ENCODE data around the gene NUTM1.
"Not testable (repeated sequence)": the region's sequence is repeated elsewhere in the genome, so short reads cannot be mapped to it uniquely, and the experiment has no call there.

The NUTM1 gene

DNA sequence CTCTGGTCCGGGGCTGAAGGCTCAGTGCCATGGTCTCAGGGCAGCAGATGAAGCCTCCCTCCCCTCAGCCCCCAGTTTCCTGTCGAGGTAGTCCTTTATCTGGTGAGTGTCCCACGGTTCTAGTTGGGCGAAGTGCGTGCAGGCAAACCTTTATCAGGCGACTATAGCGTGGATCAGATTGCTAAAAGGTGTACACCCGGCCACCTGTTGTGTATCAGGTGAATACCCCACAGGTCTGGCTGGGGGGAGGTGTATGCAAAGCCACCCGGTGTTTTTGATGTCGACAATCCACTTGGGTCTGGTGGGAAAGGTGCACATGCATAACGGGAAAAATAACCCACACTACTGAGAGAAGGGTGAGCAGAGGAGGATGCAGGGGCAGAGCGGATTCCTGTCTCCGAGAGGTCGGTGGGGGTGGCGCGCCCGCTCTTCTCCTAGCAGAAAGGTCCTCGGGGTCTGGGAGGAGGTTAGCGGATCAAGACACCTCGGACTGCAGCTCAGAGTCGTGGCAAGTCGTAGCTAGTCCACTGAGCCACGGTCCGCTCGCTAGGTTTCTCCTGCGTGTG lies 6.0 kb upstream of the NUTM1 start:
- no peak for DNase-seq

DNA sequence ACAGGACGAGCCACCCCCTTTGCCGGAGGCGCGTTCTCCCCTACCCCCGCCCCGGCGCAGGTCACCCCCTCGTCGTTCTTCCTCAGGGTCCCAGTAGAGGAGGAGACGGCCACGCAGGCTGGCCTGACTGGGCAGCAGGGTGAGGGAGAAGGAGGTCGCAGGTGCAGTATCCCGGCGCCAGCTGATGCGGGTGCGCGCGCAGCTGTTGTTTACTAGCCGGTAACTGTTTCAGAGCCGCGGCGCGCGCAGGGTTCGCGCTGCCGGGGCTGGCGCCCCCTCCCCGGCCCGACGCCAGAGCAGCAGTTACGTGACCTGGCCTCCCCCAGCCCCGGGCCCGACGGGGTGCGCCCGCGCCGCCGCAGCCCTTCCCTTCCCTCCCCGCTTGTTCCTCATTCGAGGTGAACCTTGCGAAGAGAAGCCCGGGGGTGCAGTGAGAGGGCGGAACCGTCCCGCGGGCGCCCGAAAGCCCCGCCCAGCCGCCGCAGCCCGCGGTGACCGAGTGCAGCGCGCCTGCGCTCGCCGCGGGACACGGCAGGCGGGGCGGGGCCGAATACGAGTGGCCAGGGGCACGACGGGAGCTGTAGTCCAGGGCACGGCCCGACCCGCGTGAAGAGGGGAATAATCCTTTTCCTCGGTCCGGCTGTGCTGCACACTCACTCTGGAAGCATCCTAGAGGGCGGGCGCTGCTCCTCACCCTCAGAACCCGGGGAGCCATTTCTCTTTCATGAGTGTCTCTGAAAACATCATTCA lies 5.4 kb upstream of the NUTM1 start, which contains the start of gene SLC12A6:
Gene SLC12A6 (minus strand): TSS at position 225 of the 750 bp plus-strand sequence. CDS start 1,101 bp downstream, outside the sequence.
- DNase-seq: peak; percentile 93

DNA sequence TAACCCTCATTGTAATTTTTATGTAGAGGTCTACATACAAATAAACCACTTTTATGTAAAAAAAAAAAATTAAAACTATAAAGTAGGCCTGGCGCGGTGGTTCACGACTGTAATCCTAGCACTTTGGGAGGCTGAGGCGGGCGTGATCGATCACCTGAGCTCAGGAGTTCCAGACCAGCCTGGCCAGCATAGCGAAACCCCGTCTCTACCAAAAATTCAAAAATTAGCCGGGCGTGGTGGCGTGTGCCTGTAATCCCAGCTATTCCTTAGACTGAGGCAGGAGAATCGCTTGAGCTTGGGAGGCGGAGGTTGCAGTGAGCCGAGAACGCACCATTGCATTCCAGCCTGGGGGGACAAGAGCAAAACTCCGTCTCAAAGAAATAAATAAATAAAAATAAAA lies 4.8 kb upstream of the NUTM1 start:
- no peak for DNase-seq

DNA sequence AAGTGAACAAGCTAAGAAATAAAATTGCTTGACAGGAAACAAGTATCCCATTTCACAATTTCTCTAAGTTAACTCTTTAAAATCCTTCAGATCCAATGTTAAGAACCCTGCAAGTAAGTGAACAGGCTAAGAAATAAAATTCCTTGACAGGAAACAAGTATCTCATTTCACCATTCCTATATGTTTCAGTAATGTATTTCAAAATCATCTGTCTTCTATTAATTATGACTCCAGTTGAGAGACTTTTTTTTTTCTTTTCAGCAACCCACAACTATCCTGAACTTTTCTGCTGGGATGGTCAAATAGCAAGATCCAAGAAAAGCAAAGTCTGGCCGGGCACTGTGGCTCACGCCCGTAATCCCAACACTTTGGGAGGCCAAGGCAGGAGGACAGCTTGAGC lies 3.2 kb upstream of the NUTM1 start:
- no peak for DNase-seq

DNA sequence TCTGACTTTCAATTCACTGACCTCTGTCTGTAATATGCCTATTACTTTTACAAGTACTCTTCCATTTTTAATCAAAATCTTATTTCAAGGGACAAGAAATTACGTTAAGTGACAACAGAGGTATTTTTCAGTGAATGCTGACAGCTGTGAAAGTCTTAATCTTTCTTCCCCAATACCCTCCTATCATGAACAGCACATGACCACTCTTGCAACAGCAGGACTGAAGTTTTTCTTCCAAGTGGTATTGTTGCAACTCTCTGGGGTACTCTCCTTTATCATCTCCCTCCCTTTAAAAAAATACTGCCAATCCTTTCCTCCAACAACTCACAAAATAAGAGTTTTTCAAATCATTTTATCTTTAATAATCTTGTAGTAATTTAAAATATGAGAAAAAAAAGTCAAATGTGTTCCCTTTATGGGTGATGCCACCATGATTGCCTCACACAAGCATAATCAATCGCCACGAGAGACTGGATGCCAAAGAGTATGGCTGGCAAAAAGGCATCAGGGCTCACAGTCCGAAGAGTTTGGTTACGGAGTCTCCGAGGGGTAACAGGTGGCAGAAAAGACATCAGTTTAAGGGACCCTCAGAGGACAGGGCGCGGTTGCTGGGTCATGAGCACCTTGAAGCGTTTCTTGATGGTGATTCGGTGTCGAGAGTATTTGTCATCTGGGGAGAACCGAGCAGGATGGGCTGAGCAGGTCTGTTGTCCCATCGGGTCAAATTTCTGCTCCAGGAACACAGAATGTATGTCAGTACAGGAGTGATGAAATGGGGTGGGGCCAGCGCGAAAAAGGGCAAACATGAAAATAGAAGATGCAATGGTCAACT lies 1.5 kb upstream of the NUTM1 start:
- no peak for DNase-seq

DNA sequence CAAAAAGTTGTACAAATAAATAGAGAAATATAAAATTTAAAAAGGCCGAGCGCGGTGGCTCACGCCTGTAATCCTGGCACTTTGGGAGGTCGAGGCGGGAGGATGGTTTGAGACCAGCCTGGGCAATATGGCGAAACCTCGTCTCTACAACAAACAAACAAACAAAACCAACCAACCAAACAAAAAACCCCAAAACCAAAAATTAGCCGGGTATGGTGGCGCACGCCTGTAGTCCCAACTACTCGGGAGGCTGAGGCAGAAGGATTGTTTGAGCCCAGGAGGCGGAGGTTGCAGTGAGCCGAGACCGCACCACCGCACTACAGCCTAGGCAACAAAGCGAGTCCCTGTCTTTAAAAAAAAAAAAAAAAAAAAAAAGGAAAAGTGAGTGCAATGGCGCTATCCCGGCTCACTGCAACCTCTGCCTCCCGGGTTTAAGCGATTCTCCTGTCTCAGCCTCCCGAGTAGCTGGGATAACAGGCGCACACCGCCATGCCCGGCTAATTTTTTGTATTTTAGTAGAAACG lies 840 bp upstream of the NUTM1 start:
- DNase-seq: not testable (repeated sequence)

DNA sequence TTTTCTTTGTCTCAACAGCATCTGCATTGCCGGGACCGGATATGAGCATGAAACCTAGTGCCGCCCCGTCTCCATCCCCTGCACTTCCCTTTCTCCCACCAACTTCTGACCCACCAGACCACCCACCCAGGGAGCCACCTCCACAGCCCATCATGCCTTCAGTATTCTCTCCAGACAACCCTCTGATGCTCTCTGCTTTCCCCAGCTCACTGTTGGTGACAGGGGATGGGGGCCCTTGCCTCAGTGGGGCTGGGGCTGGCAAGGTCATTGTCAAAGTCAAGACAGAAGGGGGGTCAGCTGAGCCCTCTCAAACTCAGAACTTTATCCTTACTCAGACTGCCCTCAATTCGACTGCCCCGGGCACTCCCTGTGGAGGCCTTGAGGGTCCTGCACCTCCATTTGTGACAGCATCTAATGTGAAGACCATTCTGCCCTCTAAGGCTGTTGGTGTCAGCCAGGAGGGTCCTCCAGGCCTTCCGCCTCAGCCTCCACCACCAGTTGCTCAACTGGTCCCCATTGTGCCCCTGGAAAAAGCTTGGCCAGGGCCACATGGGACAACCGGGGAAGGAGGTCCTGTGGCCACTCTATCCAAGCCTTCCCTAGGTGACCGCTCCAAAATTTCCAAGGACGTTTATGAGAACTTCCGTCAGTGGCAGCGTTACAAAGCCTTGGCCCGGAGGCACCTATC lies 5.0 kb downstream of the NUTM1 start:
- no peak for DNase-seq

DNA sequence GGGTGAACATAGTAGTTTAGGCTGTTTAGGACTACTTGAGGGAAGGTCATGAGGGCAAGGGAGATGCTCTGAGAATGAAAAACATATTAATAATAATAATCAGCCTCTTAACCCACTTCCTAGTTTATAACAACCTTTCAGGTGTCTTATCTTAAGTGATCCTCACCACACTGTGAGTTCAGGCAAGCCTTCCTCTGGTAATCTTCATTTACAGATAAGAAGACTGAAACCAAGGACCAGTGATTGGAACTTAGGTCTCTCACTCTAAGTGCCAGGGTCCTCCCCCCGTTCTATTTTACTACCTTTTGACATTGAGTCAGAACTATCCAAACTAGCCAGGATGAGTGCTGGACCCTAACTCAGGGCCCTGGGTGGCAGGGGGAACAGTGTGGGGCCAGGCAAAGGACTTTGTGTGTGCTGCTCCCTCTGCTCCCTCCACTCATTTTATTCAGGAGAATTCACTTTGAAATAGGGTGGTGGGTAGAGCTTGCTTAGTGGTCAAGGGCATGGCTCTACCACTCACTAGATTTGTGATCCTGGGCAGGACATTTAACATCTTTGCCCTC lies 5.7 kb downstream of the NUTM1 start:
- DNase-seq: no peak

DNA sequence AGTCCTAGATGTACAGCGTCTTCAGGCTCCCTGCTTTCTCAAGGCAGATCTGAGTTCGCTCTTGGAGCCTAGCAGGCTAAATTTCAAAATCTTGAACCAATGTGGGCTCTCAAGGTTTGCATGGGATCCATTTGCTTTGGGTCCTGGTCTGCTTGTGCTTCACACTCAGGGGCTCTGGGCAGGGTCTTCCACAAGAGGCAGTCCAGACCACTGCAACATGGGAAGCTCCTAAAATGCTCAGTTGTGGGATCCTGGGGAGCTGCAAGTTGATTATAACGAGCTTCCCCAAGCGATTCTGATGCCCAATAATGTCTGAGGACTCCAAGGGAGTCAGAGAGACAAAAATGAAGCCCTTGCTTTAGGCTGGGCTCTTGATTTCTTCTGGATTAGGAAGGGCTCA lies 6.7 kb downstream of the NUTM1 start:
- no peak for DNase-seq

DNA sequence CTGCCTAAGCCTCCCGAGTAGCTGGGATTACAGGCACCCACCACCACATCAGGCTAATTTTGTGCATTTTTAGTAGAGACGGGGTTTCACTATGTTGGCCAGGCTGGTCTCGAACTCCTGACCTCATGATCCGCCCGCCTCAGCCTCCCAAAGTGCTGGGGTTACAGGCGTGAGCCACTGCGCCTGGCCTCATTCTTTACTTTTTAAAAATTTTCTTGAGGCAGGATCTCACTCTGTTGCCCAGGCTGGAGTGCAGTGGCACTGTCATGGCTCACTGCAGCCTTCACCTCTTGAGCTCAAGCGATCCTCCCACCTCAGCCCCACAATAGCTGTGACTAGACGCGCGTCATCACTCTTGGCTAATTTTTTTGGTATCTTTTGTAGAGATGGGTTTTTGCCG lies 9.9 kb downstream of the NUTM1 start:
- DNase-seq: not testable (repeated sequence)

DNA sequence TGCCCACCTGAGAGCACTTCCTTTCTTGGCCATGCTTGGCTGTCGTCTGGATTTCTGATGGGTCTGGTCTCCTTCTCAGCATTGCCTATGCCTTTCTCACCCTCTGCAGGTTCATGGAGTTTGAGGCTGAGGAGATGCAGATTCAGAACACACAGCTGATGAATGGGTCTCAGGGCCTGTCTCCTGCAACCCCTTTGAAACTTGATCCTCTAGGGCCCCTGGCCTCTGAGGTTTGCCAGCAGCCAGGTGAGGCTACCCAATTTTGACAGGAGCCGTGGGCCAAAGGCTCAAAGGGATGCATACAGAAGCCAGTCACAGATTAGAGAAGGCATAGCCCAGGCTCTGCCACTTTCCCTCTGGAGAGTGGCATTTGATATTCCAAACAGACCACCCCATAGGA lies 10.5 kb downstream of the NUTM1 start:
- no peak for DNase-seq

DNA sequence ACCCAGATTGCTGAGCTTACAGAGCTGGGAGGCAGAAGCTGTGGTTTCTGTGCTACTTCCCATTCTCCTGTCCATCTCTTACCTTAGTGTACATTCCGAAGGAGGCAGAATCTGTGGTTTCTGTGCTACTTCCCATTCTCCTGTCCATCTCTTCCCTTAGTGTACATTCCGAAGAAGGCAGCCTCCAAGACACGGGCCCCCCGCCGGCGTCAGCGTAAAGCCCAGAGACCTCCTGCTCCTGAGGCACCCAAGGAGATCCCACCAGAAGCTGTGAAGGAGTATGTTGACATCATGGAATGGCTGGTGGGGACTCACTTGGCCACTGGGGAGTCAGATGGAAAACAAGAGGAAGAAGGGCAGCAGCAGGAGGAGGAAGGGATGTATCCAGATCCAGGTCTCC lies 11.2 kb downstream of the NUTM1 start:
- DNase-seq: no peak

DNA sequence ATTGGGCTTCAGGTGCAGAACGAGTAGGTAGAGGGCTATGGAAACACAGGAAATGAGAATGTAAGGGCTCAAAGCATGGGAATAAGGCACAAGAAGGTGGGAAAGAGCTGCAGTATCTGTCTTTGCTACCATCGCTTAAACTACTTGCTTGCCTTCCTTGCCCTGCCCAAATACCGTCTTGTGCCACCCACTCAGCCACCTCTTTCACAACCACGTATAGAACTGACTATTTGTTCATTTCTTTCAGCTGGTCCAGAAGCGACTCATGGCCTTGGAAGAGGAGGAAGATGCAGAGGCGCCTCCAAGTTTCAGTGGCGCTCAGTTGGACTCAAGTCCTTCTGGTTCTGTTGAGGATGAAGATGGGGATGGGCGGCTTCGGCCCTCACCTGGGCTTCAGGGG lies 12.1 kb downstream of the NUTM1 start:
- no peak for DNase-seq

DNA sequence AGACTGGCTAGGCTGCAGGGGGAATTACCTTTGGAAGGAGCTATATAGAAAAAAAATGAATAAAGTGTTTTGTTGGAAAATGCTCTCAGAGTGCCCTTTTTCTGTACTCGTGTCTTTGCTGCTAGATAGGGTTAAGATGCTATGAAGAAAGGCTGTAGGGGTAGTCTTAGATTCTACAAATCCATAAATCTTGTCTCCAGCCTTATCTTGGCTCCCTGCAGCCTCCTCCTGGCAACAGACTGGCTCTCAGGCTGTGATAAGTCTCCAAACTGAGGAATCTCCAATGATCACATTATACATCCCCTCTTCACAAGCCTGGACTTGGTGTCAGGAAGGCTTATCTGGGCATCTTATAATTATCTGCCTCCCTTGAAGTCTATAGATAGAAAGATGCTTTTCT lies 14.5 kb downstream of the NUTM1 start:
- DNase-seq: no peak

DNA sequence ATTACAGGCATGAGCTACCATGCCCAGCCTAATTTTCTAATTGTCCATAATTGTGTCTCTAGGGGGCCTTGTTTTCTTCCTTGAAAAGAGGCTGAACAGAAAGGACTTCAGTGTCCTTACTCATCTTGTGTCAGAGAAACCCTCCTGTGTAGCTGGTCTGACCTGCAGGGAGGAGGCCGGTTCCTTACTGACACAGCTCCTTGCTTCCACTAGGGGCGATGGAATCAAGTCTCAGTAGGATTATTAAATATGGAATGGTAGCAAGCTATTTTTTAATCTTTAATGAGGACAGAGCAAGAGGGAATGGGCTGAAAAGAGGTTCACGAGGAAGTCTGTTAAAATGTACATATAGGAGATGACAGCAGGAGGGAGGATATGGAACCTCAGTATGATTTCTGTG lies 15.3 kb downstream of the NUTM1 start:
- no peak for DNase-seq

DNA sequence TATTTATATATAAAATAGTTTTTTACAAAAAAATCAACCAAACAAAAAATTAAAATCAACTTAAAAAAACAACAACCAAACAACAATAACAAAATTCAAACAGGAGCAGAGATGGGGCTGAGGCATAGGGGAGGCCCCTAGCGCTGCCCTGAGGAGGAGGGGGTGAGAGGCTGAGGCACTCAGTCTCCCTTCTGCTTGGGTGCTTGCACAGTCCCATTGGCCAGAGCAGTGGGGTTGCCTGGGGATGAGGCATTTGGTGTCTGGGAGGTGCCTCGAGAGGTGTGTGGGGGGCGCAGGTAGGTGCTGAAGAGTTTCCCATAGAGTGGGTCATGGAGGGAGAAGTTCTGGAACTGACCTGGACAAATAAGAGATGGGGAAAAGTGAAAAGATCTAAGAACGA lies 15.8 kb downstream of the NUTM1 start:
- DNase-seq: no peak

DNA sequence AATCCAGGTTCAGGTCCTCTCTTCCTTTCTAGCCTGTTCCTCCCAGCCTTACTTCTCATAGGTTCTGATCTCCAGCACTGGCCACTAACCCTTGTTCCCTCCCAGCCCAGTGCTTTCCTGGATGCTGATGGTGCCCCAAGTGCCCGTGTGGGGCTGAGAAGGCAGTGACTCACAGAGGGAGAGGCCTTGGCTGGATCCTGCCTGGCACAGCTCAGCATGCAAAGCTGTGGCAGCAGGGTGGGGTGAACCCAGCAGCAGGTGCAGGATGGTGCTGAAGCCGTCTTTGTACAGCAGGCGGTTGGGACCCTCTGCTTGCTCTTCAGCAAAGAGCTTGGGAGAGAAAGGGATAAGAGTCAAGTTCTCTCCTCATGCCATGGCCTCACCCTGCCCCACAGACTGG lies 16.3 kb downstream of the NUTM1 start:
- no peak for DNase-seq

DNA sequence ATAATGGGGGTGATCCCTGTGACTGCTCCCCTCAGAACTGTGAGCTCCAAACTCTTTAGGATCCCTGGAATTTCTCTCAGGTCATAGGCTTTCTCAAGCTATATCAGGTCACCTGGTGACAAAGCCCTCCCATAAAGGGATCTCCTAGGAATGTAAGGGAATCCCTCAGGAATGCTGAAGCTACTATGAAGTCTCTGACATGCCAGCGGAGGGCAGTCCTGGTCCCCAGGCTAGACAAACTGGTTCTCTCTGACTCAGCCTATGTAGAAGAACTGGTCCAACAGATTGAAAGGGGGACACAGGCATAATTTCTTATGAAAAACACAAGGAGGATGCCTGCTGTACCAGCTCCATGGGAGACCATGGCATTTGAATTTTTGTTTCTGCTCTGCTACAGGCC lies 17.2 kb downstream of the NUTM1 start:
- no peak for DNase-seq

DNA sequence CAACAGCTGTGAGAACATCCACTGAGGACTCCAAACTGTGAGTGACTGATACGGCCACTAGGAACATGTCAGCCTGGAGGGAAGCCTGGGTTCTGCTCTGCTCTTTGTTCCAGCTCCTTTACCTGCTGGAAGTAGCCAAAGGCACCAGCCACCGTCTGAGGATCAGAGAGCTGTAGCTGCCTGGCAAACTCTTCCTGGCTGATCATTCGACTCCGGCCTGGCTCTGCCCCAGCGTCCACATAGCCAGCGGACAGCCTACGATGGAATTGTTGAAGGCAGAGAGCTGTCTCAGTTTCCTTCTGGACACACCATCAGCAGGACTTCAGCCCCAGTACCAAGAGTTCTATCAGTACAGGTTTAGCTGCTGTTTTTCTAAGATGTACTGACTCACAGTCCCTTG lies 18.2 kb downstream of the NUTM1 start:
- no peak for DNase-seq

DNA sequence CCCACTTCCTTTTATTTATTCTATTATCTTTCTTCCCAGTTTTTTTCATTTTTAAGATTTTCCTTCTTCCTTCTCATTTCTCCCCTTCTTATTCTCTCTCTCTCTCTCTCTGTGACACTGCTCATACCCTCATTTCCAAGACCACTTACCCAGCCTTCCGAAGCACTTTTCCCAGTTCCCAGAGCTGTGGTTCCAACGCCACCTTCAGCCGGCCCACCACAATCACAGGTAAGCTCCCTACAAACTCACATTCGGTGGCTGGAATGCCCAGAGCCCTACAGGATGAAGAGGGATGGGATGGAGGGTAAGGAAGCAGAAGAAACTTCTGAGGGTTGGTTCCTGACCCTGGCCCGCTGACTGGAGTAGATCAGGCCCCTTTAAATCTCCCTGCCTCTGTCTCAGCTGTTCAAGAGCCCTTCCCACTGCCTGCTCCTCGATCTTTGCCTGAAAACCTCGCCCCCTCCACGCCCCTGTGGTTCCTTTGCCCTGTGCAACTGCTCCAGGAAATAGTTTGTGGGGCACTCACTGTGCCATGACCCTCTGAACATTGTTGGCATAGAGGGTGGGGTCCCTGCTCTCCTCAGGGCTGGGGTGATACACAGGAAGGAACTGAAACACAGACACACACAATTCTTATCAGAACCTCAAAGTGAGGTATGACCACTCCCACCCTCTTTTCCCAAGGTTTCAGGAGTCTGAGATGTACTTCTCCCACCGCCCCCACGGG lies 19.1 kb downstream of the NUTM1 start:
- DNase-seq: no peak

DNA sequence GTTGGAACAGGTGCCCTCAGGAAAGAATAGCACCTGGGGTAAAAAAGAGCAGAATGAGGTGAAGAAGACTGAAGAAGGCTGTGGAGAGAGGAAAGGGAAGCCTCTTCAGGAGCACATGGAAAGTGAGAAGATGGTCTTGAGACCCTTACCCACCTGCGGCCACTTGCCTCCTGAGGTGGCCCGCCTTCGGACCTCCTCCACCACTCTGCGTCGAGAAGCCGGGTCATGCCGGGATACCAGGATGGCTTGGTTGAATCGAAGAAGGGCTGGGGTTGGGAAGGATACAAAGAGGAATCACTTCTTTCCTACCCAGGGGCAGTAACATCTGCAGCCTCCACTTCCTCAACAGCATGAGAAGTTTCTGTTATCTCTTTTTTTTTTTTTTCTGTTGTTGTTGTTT lies 20.9 kb downstream of the NUTM1 start:
- DNase-seq: no peak

Measured in activated T-cell treated with anti-CD3 and anti-CD28 coated beads, Interleukin-2, amount 50 U/mL, for 1 hour (primary cell).